KMS-11 (cell line): ENCODE results near the gene KRTAP4-7.
"Not testable (repeated sequence)": the region's sequence is repeated elsewhere in the genome, so short reads cannot be mapped to it uniquely, and the experiment has no call there.

Source experiments
- H2AFZ ChIP-seq: fragments of 200-600 bp; sonication (generic); 2 replicates; pipeline ENCODE4 v1.6.1; 2016; ENCODE audit warnings: antibody characterized with exemption, mixed run types, low read depth
- H3K27ac ChIP-seq: fragments of 200-600 bp; sonication (generic); 2 replicates; pipeline ENCODE4 v1.6.1; 2016; ENCODE audit warnings: mild to moderate bottlenecking, mixed run types
- H3K27me3 ChIP-seq: fragments of 200-600 bp; sonication (generic); 2 replicates; pipeline ENCODE4 v1.6.1; 2017; ENCODE audit warnings: mild to moderate bottlenecking, low read depth, mixed run types, moderate library complexity; ENCODE audit not compliant: insufficient read depth
- H3K36me3 ChIP-seq: fragments of 200-600 bp; sonication (generic); 2 replicates; pipeline ENCODE4 v1.6.1; 2017; ENCODE audit warnings: mild to moderate bottlenecking, mixed run types; ENCODE audit not compliant: insufficient read depth
- H3K4me1 ChIP-seq: fragments of 200-600 bp; sonication (generic); 2 replicates; pipeline ENCODE4 v1.6.1; 2016; ENCODE audit warnings: mild to moderate bottlenecking, low read depth, mixed run types; ENCODE audit not compliant: poor library complexity, severe bottlenecking
- H3K4me2 ChIP-seq: fragments of 200-600 bp; sonication (generic); 2 replicates; pipeline ENCODE4 v1.7.0; 2016; ENCODE audit warnings: mild to moderate bottlenecking, mixed run types
- H3K4me3 ChIP-seq: fragments of 200-600 bp; sonication (generic); IDR thresholded peaks from 2 replicates; pipeline ENCODE4 v1.6.1; 2017; ENCODE audit warnings: low read depth, low read length, mixed read lengths; ENCODE audit not compliant: insufficient read depth
- H3K79me2 ChIP-seq: fragments of 200-600 bp; sonication (generic); 2 replicates; pipeline ENCODE4 v1.6.1; 2016; ENCODE audit warnings: low read depth, mixed run types; ENCODE audit not compliant: insufficient read depth
- H3K9ac ChIP-seq: fragments of 200-600 bp; sonication (generic); 2 replicates; pipeline ENCODE4 v1.6.1; 2016; ENCODE audit warnings: mild to moderate bottlenecking, mixed run types
- H4K20me1 ChIP-seq: fragments of 200-600 bp; sonication (generic); 2 replicates; pipeline ENCODE4 v1.6.1; 2016; ENCODE audit warnings: mild to moderate bottlenecking, mixed run types; ENCODE audit not compliant: insufficient read depth
- TF ChIP-seq, protein P1 (sequence below): fragments of 200-600 bp; sonication (generic); conservative IDR thresholded peaks from 2 replicates; pipeline ENCODE4 v1.6.1; 2017; ENCODE audit warnings: low read depth, mild to moderate bottlenecking, antibody characterized with exemption, low read length, moderate library complexity, mixed read lengths

KRTAP4-7 gene

DNA sequence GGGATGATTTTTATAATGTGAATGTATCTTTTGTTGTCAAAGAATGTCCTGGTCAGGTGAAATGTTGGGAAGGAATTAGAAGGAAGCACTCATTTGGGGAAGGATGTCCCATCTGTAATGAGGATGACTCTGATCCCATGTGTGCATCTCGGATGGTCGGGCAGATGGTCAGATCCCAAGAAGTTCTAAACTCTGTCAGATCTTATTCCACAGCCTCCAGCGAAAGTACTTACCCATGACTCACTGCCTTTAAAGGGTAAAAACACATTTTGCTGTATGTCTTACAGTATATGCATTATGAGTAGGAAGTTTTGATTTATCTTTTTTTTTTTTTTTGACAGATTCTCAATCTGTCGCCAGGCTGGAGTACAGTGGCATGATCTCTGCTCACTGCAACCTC lies 34.8 kb downstream of the KRTAP4-7 start:
- Histone ChIP-seq H3K36me3 (no peaks in the 10 kb centered on the region), H2AFZ (no peak overlapping the region), H3K4me1 (no peaks in the 10 kb centered on the region), H3K79me2 (no peaks in the 10 kb centered on the region), H3K4me3 (no peak overlapping the region), H3K27me3 (no peaks in the 10 kb centered on the region), H3K9ac (no peak overlapping the region), H3K27ac (no peak overlapping the region), H4K20me1 (no peaks in the 10 kb centered on the region), H3K4me2 (no peak overlapping the region)
- TF ChIP-seq, protein P1, sequence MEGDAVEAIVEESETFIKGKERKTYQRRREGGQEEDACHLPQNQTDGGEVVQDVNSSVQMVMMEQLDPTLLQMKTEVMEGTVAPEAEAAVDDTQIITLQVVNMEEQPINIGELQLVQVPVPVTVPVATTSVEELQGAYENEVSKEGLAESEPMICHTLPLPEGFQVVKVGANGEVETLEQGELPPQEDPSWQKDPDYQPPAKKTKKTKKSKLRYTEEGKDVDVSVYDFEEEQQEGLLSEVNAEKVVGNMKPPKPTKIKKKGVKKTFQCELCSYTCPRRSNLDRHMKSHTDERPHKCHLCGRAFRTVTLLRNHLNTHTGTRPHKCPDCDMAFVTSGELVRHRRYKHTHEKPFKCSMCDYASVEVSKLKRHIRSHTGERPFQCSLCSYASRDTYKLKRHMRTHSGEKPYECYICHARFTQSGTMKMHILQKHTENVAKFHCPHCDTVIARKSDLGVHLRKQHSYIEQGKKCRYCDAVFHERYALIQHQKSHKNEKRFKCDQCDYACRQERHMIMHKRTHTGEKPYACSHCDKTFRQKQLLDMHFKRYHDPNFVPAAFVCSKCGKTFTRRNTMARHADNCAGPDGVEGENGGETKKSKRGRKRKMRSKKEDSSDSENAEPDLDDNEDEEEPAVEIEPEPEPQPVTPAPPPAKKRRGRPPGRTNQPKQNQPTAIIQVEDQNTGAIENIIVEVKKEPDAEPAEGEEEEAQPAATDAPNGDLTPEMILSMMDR: no peak

DNA sequence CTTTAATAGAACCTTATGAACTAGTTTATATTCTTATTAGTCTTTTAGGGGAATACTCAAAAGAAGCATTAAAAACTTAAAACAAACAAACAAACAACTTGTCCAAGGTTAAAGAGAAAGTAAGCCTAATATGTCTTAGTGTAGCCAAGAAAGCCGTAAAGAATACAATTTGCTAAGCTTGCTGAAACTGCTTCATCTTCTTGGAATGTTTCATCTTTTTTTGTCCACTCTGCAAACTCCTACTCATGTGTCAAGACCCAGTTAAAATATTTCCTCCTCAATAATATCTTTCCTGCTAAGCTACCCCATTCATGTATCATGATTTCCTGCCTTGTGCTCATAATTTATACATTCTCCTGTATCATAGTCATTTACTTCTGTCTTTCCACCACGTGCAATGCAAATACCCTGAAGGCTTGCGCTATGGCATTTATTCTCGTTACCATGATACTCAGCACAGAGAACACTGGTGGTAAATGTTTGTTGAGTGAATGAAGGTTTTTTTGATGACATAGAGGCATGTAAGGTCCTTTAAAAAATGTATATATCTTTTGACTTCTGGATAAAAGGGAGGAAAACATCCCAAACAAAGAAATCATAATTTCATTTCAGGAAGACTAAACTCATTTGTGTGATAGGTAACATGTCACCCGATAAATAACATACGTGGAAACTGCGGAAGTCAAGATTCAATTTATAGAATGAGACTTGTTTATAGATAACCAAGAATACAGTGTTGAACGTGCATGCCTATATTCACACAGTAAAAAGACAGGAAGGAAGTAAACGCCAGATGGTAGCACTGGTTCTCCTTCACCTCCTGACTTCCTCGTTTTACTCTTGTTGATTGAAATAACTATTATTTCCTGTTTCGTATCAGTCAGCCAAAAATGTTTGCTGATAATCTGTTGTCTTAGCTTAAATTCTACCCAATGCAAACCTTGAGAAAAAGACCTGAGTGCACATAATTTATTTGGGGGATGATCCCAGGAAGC lies 36.0 kb downstream of the KRTAP4-7 start:
- H4K20me1 ChIP-seq, H3K27ac ChIP-seq, H3K4me3 ChIP-seq, H3K4me2 ChIP-seq, H3K36me3 ChIP-seq, H3K9ac ChIP-seq, H3K27me3 ChIP-seq, H2AFZ ChIP-seq, H3K79me2 ChIP-seq, H3K4me1 ChIP-seq: not testable (repeated sequence)

DNA sequence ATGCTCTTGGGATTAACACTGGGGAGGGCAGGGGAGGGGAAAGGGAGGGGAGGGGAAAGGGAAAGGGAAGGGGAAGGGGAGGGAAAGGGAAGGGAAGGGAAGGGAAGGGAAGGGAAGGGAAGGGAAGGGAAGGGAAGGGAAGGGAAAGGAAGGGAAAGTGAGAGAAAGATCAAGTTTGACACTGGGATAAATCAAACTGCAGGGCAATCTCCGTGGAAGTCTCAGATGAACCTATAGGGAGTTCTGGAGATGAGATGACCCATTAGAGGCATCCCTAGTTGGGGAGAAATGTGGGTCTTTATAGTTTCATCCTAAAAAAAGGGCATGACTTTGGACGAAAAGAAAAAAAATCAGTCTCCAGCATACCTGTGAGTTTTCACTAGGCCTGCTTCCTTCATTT lies 37.8 kb downstream of the KRTAP4-7 start:
- Histone ChIP-seq H3K9ac (no peak overlapping the region), H2AFZ (no peak overlapping the region), H3K27me3 (no peaks in the 10 kb centered on the region), H3K27ac (no peak overlapping the region), H3K36me3 (no peaks in the 10 kb centered on the region), H3K79me2 (no peaks in the 10 kb centered on the region), H3K4me1 (no peaks in the 10 kb centered on the region), H3K4me3 (no peak overlapping the region), H4K20me1 (no peaks in the 10 kb centered on the region), H3K4me2 (no peak overlapping the region)
- TF ChIP-seq, protein P1: no peak

DNA sequence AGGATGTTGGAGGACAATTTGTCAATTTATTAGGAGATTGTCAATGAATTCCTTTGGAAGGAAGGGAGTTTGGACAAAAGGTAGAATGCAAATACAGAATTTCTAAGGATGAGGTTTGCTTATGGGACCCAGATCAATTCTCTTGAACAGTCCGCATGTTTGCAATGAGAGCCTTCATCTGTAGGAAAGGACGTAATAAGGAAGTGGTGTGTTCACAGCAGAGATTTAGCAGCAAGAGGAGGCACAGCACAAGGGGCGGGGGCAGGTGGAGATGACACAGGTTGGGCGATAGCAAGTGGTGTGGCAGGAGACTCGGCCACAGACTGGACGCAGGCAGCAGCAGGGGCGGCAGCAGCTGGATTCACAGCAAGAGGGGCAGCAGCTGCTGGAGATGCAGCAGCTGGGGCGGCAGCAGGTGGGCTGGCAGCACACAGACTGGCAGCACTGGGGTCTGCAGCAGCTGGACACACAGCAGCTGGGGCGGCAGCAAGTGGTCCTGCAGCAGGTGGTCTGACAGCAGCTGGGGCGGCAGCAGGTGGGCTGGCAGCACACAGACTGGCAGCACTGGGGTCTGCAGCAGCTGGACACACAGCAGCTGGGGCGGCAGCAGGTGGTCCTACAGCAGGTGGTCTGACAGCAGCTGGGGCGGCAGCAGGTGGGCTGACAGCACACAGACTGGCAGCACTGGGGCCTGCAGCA lies 39.5 kb downstream of the KRTAP4-7 start:
- H3K4me1 ChIP-seq, H3K4me3 ChIP-seq, H3K4me2 ChIP-seq, H2AFZ ChIP-seq, H3K79me2 ChIP-seq, H3K36me3 ChIP-seq, H3K27me3 ChIP-seq, H4K20me1 ChIP-seq, H3K9ac ChIP-seq, H3K27ac ChIP-seq: not testable (repeated sequence)

DNA sequence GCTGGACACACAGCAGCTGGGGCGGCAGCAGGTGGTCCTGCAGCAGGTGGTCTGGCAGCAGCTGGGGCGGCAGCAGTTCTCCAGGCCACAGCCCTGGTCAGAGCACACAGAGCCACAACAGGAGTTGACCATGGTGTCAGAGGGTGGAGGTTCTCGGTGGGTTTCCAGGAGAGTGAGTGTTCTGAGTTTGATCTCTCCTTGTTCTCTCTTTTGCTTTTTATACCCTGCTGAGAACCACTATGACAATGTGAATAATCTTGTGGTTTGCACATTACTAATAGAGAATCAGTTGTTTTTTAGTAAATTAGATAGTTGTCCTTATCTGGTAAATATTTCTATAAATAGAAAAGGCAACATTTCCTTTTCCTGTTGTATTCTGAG lies 40.0 kb downstream of the KRTAP4-7 start, which contains the start of gene KRTAP4-12:
KRTAP4-12 (minus strand) TSS at position 192 of the 381 bp plus-strand sequence; CDS start at position 132, 60 bp downstream.
- H2AFZ ChIP-seq, H3K9ac ChIP-seq, H4K20me1 ChIP-seq, H3K27ac ChIP-seq, H3K27me3 ChIP-seq, H3K4me3 ChIP-seq, H3K79me2 ChIP-seq, H3K4me2 ChIP-seq, H3K4me1 ChIP-seq, H3K36me3 ChIP-seq: not testable (repeated sequence)
